TTC549 (cell line): ENCODE data around the gene KCNN3.

Experiments
- FAIRE-seq: peaks from 2 replicates; lab custom pipeline; 2012; peaks lifted over from hg19 to GRCh38; lab: Jason Lieb, UNC

Gene KCNN3

GRCh38 chr1:154659823-154660592 is 210.1 kb downstream of the KCNN3 start:
- FAIRE-seq, result peak; percentile 88

GRCh38 chr1:154657556-154657955 is 212.5 kb downstream of the KCNN3 start:
- FAIRE-seq, result no peak

- FAIRE-seq, result no peak
These were observed 217.2 kb downstream of the KCNN3 start for GRCh38 chr1:154652893-154653292.
